ENCODE measurements around the gene TMEM183A.

TMEM183A gene

DNA sequence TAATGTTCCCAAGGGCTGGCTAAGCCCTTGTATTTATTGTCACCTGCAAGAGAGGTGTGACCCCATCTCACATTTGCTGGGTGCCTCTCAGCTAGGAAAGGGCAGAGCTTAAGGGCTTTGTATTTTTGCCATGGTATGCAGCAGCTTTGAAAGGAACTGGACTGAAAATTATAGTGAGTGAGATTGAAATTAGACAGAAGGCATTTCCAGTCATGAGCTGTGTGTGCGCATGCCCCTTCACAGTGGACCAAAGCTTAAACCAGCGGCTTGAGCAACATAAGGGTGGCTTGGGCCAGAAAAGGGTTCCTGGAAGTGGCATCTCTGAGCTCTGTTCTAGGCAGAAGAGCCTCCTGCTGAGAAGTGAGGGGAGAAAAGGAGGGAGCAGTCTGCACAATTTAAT is 58.8 kb downstream of the TMEM183A start:
- Histone ChIP-seq H3K27ac (ENCODE audit: low read length) (no peak overlapping the region), H3K36me3 (replicated peaks; ENCODE audit: insufficient read depth, low read length) (no peaks in the 10 kb centered on the region), H3K4me3 (ENCODE audit: low read length) (no peak overlapping the region), H3K79me2 (ENCODE audit: low read length) (no peaks in the 10 kb centered on the region), H3K9me3 (replicated peaks; ENCODE audit: insufficient read depth, low read length) (no peaks in the 10 kb centered on the region), H3K4me1 (ENCODE audit: low read length) (peaks cover 19% of the 10 kb centered on the region), H3K4me2 (ENCODE audit: low read depth, low read length) (no peak overlapping the region), H3K9me2 (replicated peaks; ENCODE audit: insufficient read depth, low read length) (no peaks in the 10 kb centered on the region), H3K9ac (ENCODE audit: low read length) (no peak overlapping the region), H4K20me1 (ENCODE audit: insufficient read depth, low read length) (no peaks in the 10 kb centered on the region), H3K27me3 (replicated peaks; ENCODE audit: insufficient read depth, low read length) (no peaks in the 10 kb centered on the region), H2AFZ (ENCODE audit: low read length) (no peak overlapping the region), H3F3A (ENCODE audit: insufficient read depth, low read length) (0 out of 2 replicates have a peak, but pooled peaks cover 2% of the 10 kb centered on the region)
- DNase-seq: no peak
- TF ChIP-seq, protein P1, sequence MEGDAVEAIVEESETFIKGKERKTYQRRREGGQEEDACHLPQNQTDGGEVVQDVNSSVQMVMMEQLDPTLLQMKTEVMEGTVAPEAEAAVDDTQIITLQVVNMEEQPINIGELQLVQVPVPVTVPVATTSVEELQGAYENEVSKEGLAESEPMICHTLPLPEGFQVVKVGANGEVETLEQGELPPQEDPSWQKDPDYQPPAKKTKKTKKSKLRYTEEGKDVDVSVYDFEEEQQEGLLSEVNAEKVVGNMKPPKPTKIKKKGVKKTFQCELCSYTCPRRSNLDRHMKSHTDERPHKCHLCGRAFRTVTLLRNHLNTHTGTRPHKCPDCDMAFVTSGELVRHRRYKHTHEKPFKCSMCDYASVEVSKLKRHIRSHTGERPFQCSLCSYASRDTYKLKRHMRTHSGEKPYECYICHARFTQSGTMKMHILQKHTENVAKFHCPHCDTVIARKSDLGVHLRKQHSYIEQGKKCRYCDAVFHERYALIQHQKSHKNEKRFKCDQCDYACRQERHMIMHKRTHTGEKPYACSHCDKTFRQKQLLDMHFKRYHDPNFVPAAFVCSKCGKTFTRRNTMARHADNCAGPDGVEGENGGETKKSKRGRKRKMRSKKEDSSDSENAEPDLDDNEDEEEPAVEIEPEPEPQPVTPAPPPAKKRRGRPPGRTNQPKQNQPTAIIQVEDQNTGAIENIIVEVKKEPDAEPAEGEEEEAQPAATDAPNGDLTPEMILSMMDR (IDR thresholded peaks at IDR 0.05; ENCODE audit: low read length): no peak
- TF ChIP-seq EZH2 (optimal IDR thresholded peaks at IDR 0.05; ENCODE audit: low read depth, low read length) (no peak), EZH2phosphoT487 (IDR thresholded peaks at IDR 0.05; ENCODE audit: low read length) (no peak)

DNA sequence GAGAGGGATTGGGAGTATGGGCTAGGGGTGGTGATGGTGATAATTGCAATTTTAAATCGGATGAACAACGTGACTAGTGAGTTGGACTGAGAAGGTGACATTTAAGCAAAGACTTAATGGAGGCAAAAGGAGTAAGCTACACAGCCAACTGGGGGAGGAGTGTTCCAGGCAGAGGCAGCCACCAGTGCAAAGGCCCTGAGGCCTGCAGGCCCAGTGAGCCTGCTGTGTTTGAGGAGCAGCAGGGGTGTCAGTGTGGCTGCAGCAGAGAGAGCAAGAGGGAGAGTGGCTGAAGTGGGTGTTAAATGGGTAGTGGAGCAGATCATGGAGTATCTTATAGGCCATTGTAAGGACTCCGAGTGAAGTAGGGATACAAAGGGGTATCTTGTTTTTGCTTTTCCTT is 59.8 kb downstream of the TMEM183A start:
- TF ChIP-seq, protein P1 (IDR thresholded peaks at IDR 0.05; ENCODE audit: low read length): no peak
- TF ChIP-seq EZH2 (optimal IDR thresholded peaks at IDR 0.05; ENCODE audit: low read depth, low read length): no peak
- TF ChIP-seq EZH2phosphoT487 (IDR thresholded peaks at IDR 0.05; ENCODE audit: low read length): no peak
- Histone ChIP-seq H3K27ac (ENCODE audit: low read length) (no peak overlapping the region), H2AFZ (ENCODE audit: low read length) (no peak overlapping the region), H3K4me1 (ENCODE audit: low read length) (peaks cover 19% of the 10 kb centered on the region), H3K27me3 (replicated peaks; ENCODE audit: insufficient read depth, low read length) (no peaks in the 10 kb centered on the region), H3F3A (ENCODE audit: insufficient read depth, low read length) (0 out of 2 replicates have a peak, but pooled peaks cover 2% of the 10 kb centered on the region), H3K36me3 (replicated peaks; ENCODE audit: insufficient read depth, low read length) (no peaks in the 10 kb centered on the region), H3K9ac (ENCODE audit: low read length) (no peak overlapping the region), H3K4me3 (ENCODE audit: low read length) (no peak overlapping the region), H3K4me2 (ENCODE audit: low read depth, low read length) (no peak overlapping the region), H3K9me2 (replicated peaks; ENCODE audit: insufficient read depth, low read length) (no peaks in the 10 kb centered on the region), H4K20me1 (ENCODE audit: insufficient read depth, low read length) (no peaks in the 10 kb centered on the region), H3K9me3 (replicated peaks; ENCODE audit: insufficient read depth, low read length) (no peaks in the 10 kb centered on the region), H3K79me2 (ENCODE audit: low read length) (no peaks in the 10 kb centered on the region)
- DNase-seq: no peak

DNA sequence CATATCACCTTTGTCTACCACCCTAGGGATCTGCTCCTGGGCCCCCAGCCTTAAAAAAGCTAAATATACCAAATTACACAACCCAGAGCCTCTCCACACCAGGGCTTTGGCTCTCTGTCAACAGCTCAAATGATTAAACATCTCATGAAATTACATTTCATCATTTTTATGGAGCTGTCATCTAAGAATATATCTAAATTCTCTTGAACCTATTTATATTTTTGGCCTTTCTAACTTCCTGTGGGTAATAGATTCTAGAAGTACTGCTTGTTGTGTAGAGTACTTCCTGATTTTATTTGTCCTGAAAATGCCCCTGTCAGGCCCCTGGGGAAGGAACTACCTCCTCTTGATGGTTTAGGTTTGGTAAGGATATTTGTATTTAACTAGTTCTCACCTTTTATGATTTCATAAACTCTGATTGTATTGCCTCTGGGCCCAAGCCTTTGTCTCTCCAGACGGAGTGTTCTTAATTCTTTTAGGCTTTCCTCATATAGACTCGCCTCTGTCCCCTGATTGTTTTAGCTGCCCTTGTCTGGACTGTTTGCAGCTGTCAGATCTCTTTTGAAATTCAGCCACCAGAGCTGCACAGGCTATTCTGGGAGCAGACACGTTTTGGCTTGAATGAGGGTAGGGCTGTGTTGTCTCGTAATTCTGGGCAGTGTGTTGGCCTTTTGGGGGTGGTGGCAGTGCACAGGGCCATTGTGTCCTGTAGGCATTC is 62.0 kb downstream of the TMEM183A start:
- Histone ChIP-seq H3K9me3 (replicated peaks; ENCODE audit: insufficient read depth, low read length) (no peaks in the 10 kb centered on the region), H3K27ac (ENCODE audit: low read length) (peak overlapping the region; percentile 53; the same call in 1 of the 2 replicates), H3K4me1 (ENCODE audit: low read length) (peaks cover 19% of the 10 kb centered on the region), H3F3A (ENCODE audit: insufficient read depth, low read length) (0 out of 2 replicates have a peak, but pooled peaks cover 2% of the 10 kb centered on the region), H2AFZ (ENCODE audit: low read length) (peak overlapping the region; percentile 25), H3K27me3 (replicated peaks; ENCODE audit: insufficient read depth, low read length) (no peaks in the 10 kb centered on the region), H3K9me2 (replicated peaks; ENCODE audit: insufficient read depth, low read length) (no peaks in the 10 kb centered on the region), H3K4me3 (ENCODE audit: low read length) (no peak overlapping the region), H3K9ac (ENCODE audit: low read length) (no peak overlapping the region), H4K20me1 (ENCODE audit: insufficient read depth, low read length) (no peaks in the 10 kb centered on the region), H3K79me2 (ENCODE audit: low read length) (no peaks in the 10 kb centered on the region), H3K36me3 (replicated peaks; ENCODE audit: insufficient read depth, low read length) (no peaks in the 10 kb centered on the region), H3K4me2 (ENCODE audit: low read depth, low read length) (peak overlapping the region; percentile 28; the same call in 1 of the 2 replicates)
- peak; percentile 68 for DNase-seq
- TF ChIP-seq, protein P1 (IDR thresholded peaks at IDR 0.05; ENCODE audit: low read length): no peak
- no peak for TF ChIP-seq EZH2 (optimal IDR thresholded peaks at IDR 0.05; ENCODE audit: low read depth, low read length)
- no peak for TF ChIP-seq EZH2phosphoT487 (IDR thresholded peaks at IDR 0.05; ENCODE audit: low read length)

All from MM.1S (cell line).